SK-N-SH (cell line): ENCODE measurements around the gene MFAP3L. TPM values are rescaled to one million over a fixed set of nuclear protein-coding genes. Genes with fewer than 3 reads are reported as not detected.

Experiments
- CTCF ChIA-PET: fragments of 300-600, 350-600 bp; formaldehyde crosslinking; extraction: SDS; loops from one replicate; lab custom pipeline; 2021; lab: Yijun Ruan, JAX
- POLR2A ChIA-PET: fragments of 350-600 bp; sonication (Branson Sonifier 250); formaldehyde crosslinking; extraction: SDS; loops from one replicate; lab custom pipeline; 2020; ENCODE audit warnings: antibody characterized with exemption, inconsistent platforms; lab: Yijun Ruan, JAX
- DNase-seq: peaks from one replicate; pipeline ENCODE4 v3.0.0; 2012
- H2AFZ ChIP-seq: fragments of 200-600 bp; sonication (generic); 2 replicates; pipeline ENCODE4 v1.8.1; 2016; ENCODE audit warnings: antibody characterized with exemption, mild to moderate bottlenecking, low read depth
- H3F3A ChIP-seq: fragments of 200-600 bp; sonication (generic); replicated peaks from 2 replicates; pipeline ENCODE3; 2016; ENCODE audit warnings: antibody characterized with exemption, mild to moderate bottlenecking; ENCODE audit not compliant: insufficient read depth
- H3K27ac ChIP-seq, 2 experiments: fragments of 200-500 bp in 1 of 2; fragments of 200-600 bp in 1 of 2; sonication (Bioruptor generic) in 1 of 2; sonication (generic), shearing (Covaris generic) in 1 of 2; 2 replicates each; pipeline versions ENCODE4 v1.5.1 to v1.6.1; 2014 to 2016; ENCODE audit warnings: low read depth in 2 of 2, inconsistent platforms in 1 of 2, low read length in 1 of 2, mild to moderate bottlenecking in 1 of 2, mixed read lengths in 1 of 2
- H3K27me3 ChIP-seq: fragments of 200-600 bp; sonication (generic), shearing (Covaris generic); 2 replicates; pipeline ENCODE4 v1.6.1; 2016; ENCODE audit warnings: mixed run types; ENCODE audit not compliant: insufficient read depth
- H3K36me3 ChIP-seq, 2 experiments: fragments of 200-500 bp in 1 of 2; fragments of 200-600 bp in 1 of 2; sonication (Bioruptor generic) in 1 of 2; sonication (generic) in 1 of 2; replicated peaks in 1 of 2; 2 replicates each; pipeline versions ENCODE3 to v1.5.1; 2014 to 2016; ENCODE audit warnings: low read length in 1 of 2, mild to moderate bottlenecking in 1 of 2; ENCODE audit not compliant: insufficient read depth in 2 of 2, control insufficient read depth in 1 of 2
- H3K4me1 ChIP-seq, 2 experiments: fragments of 200-500 bp in 1 of 2; fragments of 200-600 bp in 1 of 2; sonication (Bioruptor generic) in 1 of 2; sonication (generic), shearing (Covaris generic) in 1 of 2; 2 replicates each; pipeline versions ENCODE4 v1.5.1 to v1.6.1; 2014 to 2016; ENCODE audit warnings: low read depth in 1 of 2, low read length in 1 of 2, mixed run types in 1 of 2; ENCODE audit not compliant: insufficient read depth in 2 of 2, control insufficient read depth in 1 of 2
- H3K4me2 ChIP-seq: fragments of 200-600 bp; sonication (generic), shearing (Covaris generic); 2 replicates; pipeline ENCODE4 v1.6.1; 2017; ENCODE audit warnings: mixed run types
- H3K4me3 ChIP-seq, 2 experiments: fragments of 200-500 bp in 1 of 2; fragments of 200-600 bp in 1 of 2; sonication (Bioruptor generic) in 1 of 2; sonication (generic), shearing (Covaris generic) in 1 of 2; 2 replicates each; pipeline versions ENCODE4 v1.5.1 to v1.8.1; 2014 to 2016; ENCODE audit warnings: low read depth in 2 of 2, inconsistent platforms in 1 of 2, low read length in 1 of 2, mild to moderate bottlenecking in 1 of 2, mixed read lengths in 1 of 2, moderate library complexity in 1 of 2
- H3K79me2 ChIP-seq: fragments of 200-600 bp; sonication (generic); 2 replicates; pipeline ENCODE4 v1.8.1; 2017; ENCODE audit warnings: mild to moderate bottlenecking; ENCODE audit not compliant: insufficient read depth
- H3K9ac ChIP-seq: fragments of 200-600 bp; sonication (generic); 2 replicates; pipeline ENCODE4 v1.6.1; 2017; ENCODE audit warnings: mixed run types
- H3K9me2 ChIP-seq: fragments of 200-600 bp; sonication (generic); 2 replicates; pipeline ENCODE4 v1.6.1; 2017; ENCODE audit warnings: mixed run types
- H3K9me3 ChIP-seq: fragments of 200-600 bp; sonication (generic); 2 replicates; pipeline ENCODE4 v1.6.1; 2017; ENCODE audit warnings: mixed run types, mild to moderate bottlenecking, moderate library complexity
- H4K20me1 ChIP-seq: fragments of 200-600 bp; sonication (generic); 2 replicates; pipeline ENCODE4 v1.6.1; 2017; ENCODE audit warnings: mild to moderate bottlenecking, mixed run types; ENCODE audit not compliant: insufficient read depth
- CHD2 ChIP-seq: fragments of 150-350 bp; IDR thresholded peaks from 2 replicates; pipeline ENCODE4 v1.6.1; 2018; ENCODE audit warnings: low read length; ENCODE audit not compliant: partially characterized antibody
- ELF1 ChIP-seq: IDR thresholded peaks from 2 replicates; pipeline ENCODE4 v1.4.0; 2012
- EP300 ChIP-seq, 2 experiments: IDR thresholded peaks; 2 replicates each; pipeline versions ENCODE4 v1.4.0 to v1.6.1; 2012; ENCODE audit warnings: borderline replicate concordance in 1 of 2, low read depth in 1 of 2, low read length in 1 of 2
- EZH2phosphoT487 ChIP-seq: fragments of 200-600 bp; sonication (generic); IDR thresholded peaks from 2 replicates; pipeline ENCODE4 v1.6.1; 2017; ENCODE audit warnings: low read depth, mixed run types, mild to moderate bottlenecking, antibody characterized with exemption, moderate library complexity, borderline replicate concordance
- FOXJ3 ChIP-seq: sonication (generic); formaldehyde crosslinking; IDR thresholded peaks from 2 replicates; pipeline ENCODE4 v1.5.1; 2020; ENCODE audit warnings: mild to moderate bottlenecking, missing genetic modification reagents
- FOXM1 ChIP-seq: IDR thresholded peaks from 2 replicates; pipeline ENCODE4 v1.4.0; 2012; ENCODE audit warnings: low read depth, mild to moderate bottlenecking
- GABPA ChIP-seq: IDR thresholded peaks from 2 replicates; pipeline ENCODE4 v1.4.0; 2012; ENCODE audit warnings: low read depth, mild to moderate bottlenecking
- MEF2A ChIP-seq: IDR thresholded peaks from 2 replicates; pipeline ENCODE4 v1.4.0; 2012; ENCODE audit warnings: low read depth, borderline replicate concordance
- MXI1 ChIP-seq: IDR thresholded peaks from 2 replicates; pipeline ENCODE4 v1.6.1; 2012; ENCODE audit warnings: mild to moderate bottlenecking, low read depth, low read length, improper control_type of control experiment
- POLR2AphosphoS5 ChIP-seq: IDR thresholded peaks from 2 replicates; pipeline ENCODE4 v1.6.1; 2012; ENCODE audit warnings: low read depth, low read length
- RAD21 ChIP-seq: IDR thresholded peaks from 2 replicates; pipeline ENCODE4 v1.6.1; 2012; ENCODE audit warnings: mild to moderate bottlenecking, low read length
- RCOR1 ChIP-seq: fragments of 150-350 bp; IDR thresholded peaks from 2 replicates; pipeline ENCODE4 v1.6.1; 2017; ENCODE audit warnings: antibody characterized with exemption, low read length
- SMC3 ChIP-seq: IDR thresholded peaks from 2 replicates; pipeline ENCODE4 v1.6.1; 2012; ENCODE audit warnings: low read depth, low read length, improper control_type of control experiment
- TCF12 ChIP-seq: IDR thresholded peaks from 2 replicates; pipeline ENCODE4 v1.4.0; 2012
- TEAD4 ChIP-seq: IDR thresholded peaks from 2 replicates; pipeline ENCODE4 v1.4.0; 2012; ENCODE audit warnings: mild to moderate bottlenecking, borderline replicate concordance; ENCODE audit not compliant: insufficient read depth
- YY1 ChIP-seq: IDR thresholded peaks from 2 replicates; pipeline ENCODE4 v1.4.0; 2012; ENCODE audit warnings: low read depth, mild to moderate bottlenecking
- WGBS: methylation state at CpG from one replicate; pipeline ENCODE4 v1.1.6; 2017; ENCODE audit warnings: low lambda C conversion rate; 5-methylcytosine and 5-hydroxymethylcytosine counted together
- polyA plus RNA-seq, 3 experiments: library from polyadenylated mRNA; depleted of rRNA; stranded (reverse); fragments of >200 nt; gene quantifications; 2 replicates each; pipeline ENCODE4 v1.2.3, GENCODE V29; 2012
- TF ChIP-seq, protein P1 (sequence below): IDR thresholded peaks from 2 replicates; pipeline ENCODE4 v1.4.0; 2012; ENCODE audit warnings: low read depth, borderline replicate concordance
- TF ChIP-seq, protein P2 (sequence below): IDR thresholded peaks from 2 replicates; pipeline ENCODE4 v1.6.1; 2012; ENCODE audit warnings: mild to moderate bottlenecking, low read depth, low read length, moderate library complexity
- TF ChIP-seq, protein P3 (sequence below): fragments of 150-350 bp; IDR thresholded peaks from 2 replicates; pipeline ENCODE4 v1.6.1; 2016; ENCODE audit warnings: mild to moderate bottlenecking, low read depth, low read length
- TF ChIP-seq, protein P4 (sequence below): fragments of 200-600 bp; sonication (generic); IDR thresholded peaks from 2 replicates; pipeline ENCODE4 v1.6.1; 2017; ENCODE audit warnings: antibody characterized with exemption, mild to moderate bottlenecking, moderate library complexity

Gene MFAP3L
- polyA plus RNA-seq, 1 of the 3 experiments (the other 2 are of a cell fraction): 5.4 TPM

DNA sequence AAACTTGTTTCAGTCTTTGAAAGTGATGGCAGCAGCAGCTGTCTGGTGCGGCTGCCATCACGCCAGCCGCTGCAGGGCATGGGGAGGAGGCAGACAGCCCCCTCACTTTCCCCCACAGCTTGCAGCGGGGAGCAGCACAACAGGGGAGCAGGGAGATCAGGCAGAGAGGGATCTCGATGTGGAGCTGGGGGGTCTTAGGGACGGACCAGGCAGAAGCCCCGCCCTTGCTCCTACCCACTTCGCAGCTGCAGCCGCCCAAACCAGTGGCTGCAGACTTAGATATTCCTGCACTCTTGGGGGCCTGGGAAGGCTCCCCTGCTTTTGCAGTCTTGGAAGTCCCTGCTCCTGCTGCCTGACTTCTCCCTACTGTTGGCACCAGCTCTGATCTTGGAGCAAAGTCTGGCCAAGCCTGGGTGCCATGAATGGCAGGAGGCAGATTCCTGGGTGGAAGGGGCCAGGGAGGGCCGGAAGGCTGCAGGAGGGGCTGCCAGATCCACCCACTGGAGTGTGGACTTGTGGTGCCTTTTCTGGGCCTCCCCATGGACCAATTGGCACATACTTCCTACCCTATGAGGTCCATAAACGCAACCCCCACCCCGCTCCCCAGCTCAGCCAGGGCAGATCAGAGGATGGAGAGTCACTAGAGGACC is 14.0 kb upstream of the MFAP3L start:
- Histone ChIP-seq H4K20me1 (no peaks in the 10 kb centered on the region), H3K36me3 (no peaks in the 10 kb centered on the region), H3K27ac (no peak overlapping the region), H3K79me2 (no peaks in the 10 kb centered on the region; the same call in 1 of the 2 replicates), H3K4me3 (no peak overlapping the region), H3K4me2 (no peak overlapping the region), H3F3A (no peaks in the 10 kb centered on the region), H3K4me1 (no peaks in the 10 kb centered on the region), H3K9ac (no peak overlapping the region), H3K27me3 (no peaks in the 10 kb centered on the region), H2AFZ (no peak overlapping the region), H3K9me2 (no peaks in the 10 kb centered on the region), H3K9me3 (no peaks in the 10 kb centered on the region)
- TF ChIP-seq, protein P1, sequence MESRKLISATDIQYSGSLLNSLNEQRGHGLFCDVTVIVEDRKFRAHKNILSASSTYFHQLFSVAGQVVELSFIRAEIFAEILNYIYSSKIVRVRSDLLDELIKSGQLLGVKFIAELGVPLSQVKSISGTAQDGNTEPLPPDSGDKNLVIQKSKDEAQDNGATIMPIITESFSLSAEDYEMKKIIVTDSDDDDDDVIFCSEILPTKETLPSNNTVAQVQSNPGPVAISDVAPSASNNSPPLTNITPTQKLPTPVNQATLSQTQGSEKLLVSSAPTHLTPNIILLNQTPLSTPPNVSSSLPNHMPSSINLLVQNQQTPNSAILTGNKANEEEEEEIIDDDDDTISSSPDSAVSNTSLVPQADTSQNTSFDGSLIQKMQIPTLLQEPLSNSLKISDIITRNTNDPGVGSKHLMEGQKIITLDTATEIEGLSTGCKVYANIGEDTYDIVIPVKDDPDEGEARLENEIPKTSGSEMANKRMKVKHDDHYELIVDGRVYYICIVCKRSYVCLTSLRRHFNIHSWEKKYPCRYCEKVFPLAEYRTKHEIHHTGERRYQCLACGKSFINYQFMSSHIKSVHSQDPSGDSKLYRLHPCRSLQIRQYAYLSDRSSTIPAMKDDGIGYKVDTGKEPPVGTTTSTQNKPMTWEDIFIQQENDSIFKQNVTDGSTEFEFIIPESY: no peak
- TF ChIP-seq, protein P2, sequence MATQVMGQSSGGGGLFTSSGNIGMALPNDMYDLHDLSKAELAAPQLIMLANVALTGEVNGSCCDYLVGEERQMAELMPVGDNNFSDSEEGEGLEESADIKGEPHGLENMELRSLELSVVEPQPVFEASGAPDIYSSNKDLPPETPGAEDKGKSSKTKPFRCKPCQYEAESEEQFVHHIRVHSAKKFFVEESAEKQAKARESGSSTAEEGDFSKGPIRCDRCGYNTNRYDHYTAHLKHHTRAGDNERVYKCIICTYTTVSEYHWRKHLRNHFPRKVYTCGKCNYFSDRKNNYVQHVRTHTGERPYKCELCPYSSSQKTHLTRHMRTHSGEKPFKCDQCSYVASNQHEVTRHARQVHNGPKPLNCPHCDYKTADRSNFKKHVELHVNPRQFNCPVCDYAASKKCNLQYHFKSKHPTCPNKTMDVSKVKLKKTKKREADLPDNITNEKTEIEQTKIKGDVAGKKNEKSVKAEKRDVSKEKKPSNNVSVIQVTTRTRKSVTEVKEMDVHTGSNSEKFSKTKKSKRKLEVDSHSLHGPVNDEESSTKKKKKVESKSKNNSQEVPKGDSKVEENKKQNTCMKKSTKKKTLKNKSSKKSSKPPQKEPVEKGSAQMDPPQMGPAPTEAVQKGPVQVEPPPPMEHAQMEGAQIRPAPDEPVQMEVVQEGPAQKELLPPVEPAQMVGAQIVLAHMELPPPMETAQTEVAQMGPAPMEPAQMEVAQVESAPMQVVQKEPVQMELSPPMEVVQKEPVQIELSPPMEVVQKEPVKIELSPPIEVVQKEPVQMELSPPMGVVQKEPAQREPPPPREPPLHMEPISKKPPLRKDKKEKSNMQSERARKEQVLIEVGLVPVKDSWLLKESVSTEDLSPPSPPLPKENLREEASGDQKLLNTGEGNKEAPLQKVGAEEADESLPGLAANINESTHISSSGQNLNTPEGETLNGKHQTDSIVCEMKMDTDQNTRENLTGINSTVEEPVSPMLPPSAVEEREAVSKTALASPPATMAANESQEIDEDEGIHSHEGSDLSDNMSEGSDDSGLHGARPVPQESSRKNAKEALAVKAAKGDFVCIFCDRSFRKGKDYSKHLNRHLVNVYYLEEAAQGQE: no peak
- no peak for TF ChIP-seq FOXJ3
- no peak for TF ChIP-seq TCF12
- TF ChIP-seq POLR2AphosphoS5: no peak
- no peak for TF ChIP-seq GABPA
- TF ChIP-seq ELF1: no peak
- TF ChIP-seq SMC3: no peak
- no peak for TF ChIP-seq CHD2
- TF ChIP-seq, protein P3, sequence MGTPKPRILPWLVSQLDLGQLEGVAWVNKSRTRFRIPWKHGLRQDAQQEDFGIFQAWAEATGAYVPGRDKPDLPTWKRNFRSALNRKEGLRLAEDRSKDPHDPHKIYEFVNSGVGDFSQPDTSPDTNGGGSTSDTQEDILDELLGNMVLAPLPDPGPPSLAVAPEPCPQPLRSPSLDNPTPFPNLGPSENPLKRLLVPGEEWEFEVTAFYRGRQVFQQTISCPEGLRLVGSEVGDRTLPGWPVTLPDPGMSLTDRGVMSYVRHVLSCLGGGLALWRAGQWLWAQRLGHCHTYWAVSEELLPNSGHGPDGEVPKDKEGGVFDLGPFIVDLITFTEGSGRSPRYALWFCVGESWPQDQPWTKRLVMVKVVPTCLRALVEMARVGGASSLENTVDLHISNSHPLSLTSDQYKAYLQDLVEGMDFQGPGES: no peak
- TF ChIP-seq RCOR1: no peak
- no peak for TF ChIP-seq MXI1
- TF ChIP-seq, protein P4, sequence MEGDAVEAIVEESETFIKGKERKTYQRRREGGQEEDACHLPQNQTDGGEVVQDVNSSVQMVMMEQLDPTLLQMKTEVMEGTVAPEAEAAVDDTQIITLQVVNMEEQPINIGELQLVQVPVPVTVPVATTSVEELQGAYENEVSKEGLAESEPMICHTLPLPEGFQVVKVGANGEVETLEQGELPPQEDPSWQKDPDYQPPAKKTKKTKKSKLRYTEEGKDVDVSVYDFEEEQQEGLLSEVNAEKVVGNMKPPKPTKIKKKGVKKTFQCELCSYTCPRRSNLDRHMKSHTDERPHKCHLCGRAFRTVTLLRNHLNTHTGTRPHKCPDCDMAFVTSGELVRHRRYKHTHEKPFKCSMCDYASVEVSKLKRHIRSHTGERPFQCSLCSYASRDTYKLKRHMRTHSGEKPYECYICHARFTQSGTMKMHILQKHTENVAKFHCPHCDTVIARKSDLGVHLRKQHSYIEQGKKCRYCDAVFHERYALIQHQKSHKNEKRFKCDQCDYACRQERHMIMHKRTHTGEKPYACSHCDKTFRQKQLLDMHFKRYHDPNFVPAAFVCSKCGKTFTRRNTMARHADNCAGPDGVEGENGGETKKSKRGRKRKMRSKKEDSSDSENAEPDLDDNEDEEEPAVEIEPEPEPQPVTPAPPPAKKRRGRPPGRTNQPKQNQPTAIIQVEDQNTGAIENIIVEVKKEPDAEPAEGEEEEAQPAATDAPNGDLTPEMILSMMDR: no peak
- TF ChIP-seq EP300 (IDR thresholded peaks at IDR 0.05; ENCODE audit: borderline replicate concordance in 1 of 2, low read depth in 1 of 2, low read length in 1 of 2): no peak
- TF ChIP-seq YY1: no peak
- TF ChIP-seq MEF2A: no peak
- no peak for TF ChIP-seq RAD21
- TF ChIP-seq EZH2phosphoT487: no peak
- TF ChIP-seq TEAD4: no peak
- no peak for TF ChIP-seq FOXM1
- 90% methylated on average over 2 of the region's 12 CpGs for WGBS
- CTCF ChIA-PET: interaction anchor here (0.6 to 2.1 kb wide), 3 partner anchors 8 to 427 kb away, joined by 3 to 8 read pairs (median 7); partner anchors contain the start of gene NEK1
- no peak for DNase-seq
- POLR2A ChIA-PET: no interaction called here
